DMS153 treated with DMSO at 0.1 percent for 48 hours (cell line): Measurements from ENCODE around the gene SHB.
A peak's percentile ranks its signal among the peaks of the same experiment; 100 is the strongest.
"Not testable (repeated sequence)": the region's sequence is repeated elsewhere in the genome, so short reads cannot be mapped to it uniquely, and the experiment has no call there.

Source experiments
- DNase-seq: peaks from one replicate; lab custom pipeline; 2025; ENCODE audit not compliant: unreplicated experiment; lab: John Stamatoyannopoulos, UW

SHB gene

GRCh38 chr9:37972351-37972848 lies 96.6 kb downstream of the SHB start:
- DNase-seq = no peak

- DNase-seq = no peak
Observed at GRCh38 chr9:37971691-37972090, 97.3 kb downstream of the SHB start.

- DNase-seq = no peak
Observed at GRCh38 chr9:37971108-37971459, 97.9 kb downstream of the SHB start.

GRCh38 chr9:37970301-37971107 lies 98.5 kb downstream of the SHB start:
- DNase-seq = no peak

GRCh38 chr9:37969558-37970300 lies 99.3 kb downstream of the SHB start:
- DNase-seq = no peak

- no peak for DNase-seq
Observed at GRCh38 chr9:37969130-37969529, 99.9 kb downstream of the SHB start.

GRCh38 chr9:37968228-37968701 lies 100.8 kb downstream of the SHB start:
- DNase-seq = no peak

GRCh38 chr9:37967761-37968080 lies 101.3 kb downstream of the SHB start:
- DNase-seq = no peak

- no peak for DNase-seq
Observed at GRCh38 chr9:37967014-37967760, 101.8 kb downstream of the SHB start.

- DNase-seq = no peak
Observed at GRCh38 chr9:37966412-37967013, 102.5 kb downstream of the SHB start.

- not testable (repeated sequence) for DNase-seq
Observed at GRCh38 chr9:37965676-37966345, 103.2 kb downstream of the SHB start.

GRCh38 chr9:37965116-37965515 lies 103.9 kb downstream of the SHB start:
- DNase-seq = no peak

- DNase-seq = no peak
Observed at GRCh38 chr9:37964740-37965081, 104.3 kb downstream of the SHB start.

- peak; percentile 79 for DNase-seq
Observed at GRCh38 chr9:37963936-37964739, 104.9 kb downstream of the SHB start.

- no peak for DNase-seq
Observed at GRCh38 chr9:37961351-37961750, 107.7 kb downstream of the SHB start.

- DNase-seq = no peak
Observed at GRCh38 chr9:37960631-37961030, 108.4 kb downstream of the SHB start.

- no peak for DNase-seq
Observed at GRCh38 chr9:37959976-37960375, 109.1 kb downstream of the SHB start.

- no peak for DNase-seq
Observed at GRCh38 chr9:37958154-37958553, 110.9 kb downstream of the SHB start.

- no peak for DNase-seq
Observed at GRCh38 chr9:37957664-37957953, 111.4 kb downstream of the SHB start.
